ENCODE results near the gene PRMT7.

GRCh38 chr16:68363658-68364521 lies 53.1 kb downstream of the PRMT7 start:
- TF ChIP-seq CTCF (IDR thresholded peaks at IDR 0.05 in 8 of 11, conservative IDR thresholded peaks at IDR 0.05 in 3 of 11) (no peak), POLR2A (IDR thresholded peaks at IDR 0.05) (no peak), POLR2AphosphoS5 (IDR thresholded peaks at IDR 0.05) (no peak)
